Astrocyte of the cerebellum (primary cell): ENCODE results near the gene CTNNA2.

Source experiments
- DNase-seq: peaks from one replicate; pipeline ENCODE4 v3.0.0-alpha.2; 2011; ENCODE audit warnings: low read depth
- H3K4me3 ChIP-seq: 2 replicates; pipeline ENCODE4 v1.5.1; 2011; ENCODE audit warnings: mild to moderate bottlenecking, low read depth, low read length, moderate library complexity
- CTCF ChIP-seq: IDR thresholded peaks from 2 replicates; pipeline ENCODE4 v1.5.1; 2012; ENCODE audit warnings: low read length, low read depth, moderate library complexity, mild to moderate bottlenecking; ENCODE audit errors: missing control alignments
- in situ Hi-C: cut with HindIII; loops from 2 replicates; pipeline ENCODE4 v1.10.0; 2017; ENCODE audit warnings: low sequenced_read_pairs

CTNNA2 gene

GRCh38 chr2:80438686-80439085, 925.8 kb downstream of the CTNNA2 start:
- in situ Hi-C loops = no loop called here
- TF ChIP-seq CTCF = no peak
- no peak for DNase-seq
- no peak overlapping the region for H3K4me3 ChIP-seq

- no peak for TF ChIP-seq CTCF
- no peak overlapping the region for H3K4me3 ChIP-seq
- DNase-seq = no peak
- in situ Hi-C loops = no loop called here
Measured at GRCh38 chr2:80454628-80455027, 941.8 kb downstream of the CTNNA2 start.

- no peak for DNase-seq
- in situ Hi-C loops = no loop called here
- H3K4me3 ChIP-seq = no peak overlapping the region
- no peak for TF ChIP-seq CTCF
Measured at GRCh38 chr2:80459028-80459427, 946.2 kb downstream of the CTNNA2 start.

- H3K4me3 ChIP-seq = no peak overlapping the region
- in situ Hi-C loops = no loop called here
- DNase-seq = no peak
- no peak for TF ChIP-seq CTCF
Measured at GRCh38 chr2:80461505-80462197, 948.8 kb downstream of the CTNNA2 start.

- no peak overlapping the region for H3K4me3 ChIP-seq
- in situ Hi-C loops = no loop called here
- DNase-seq = no peak
- no peak for TF ChIP-seq CTCF
Measured at GRCh38 chr2:80462654-80463053, 949.8 kb downstream of the CTNNA2 start.

GRCh38 chr2:80464275-80464674, 951.4 kb downstream of the CTNNA2 start:
- TF ChIP-seq CTCF = no peak
- no peak for DNase-seq
- no peak overlapping the region for H3K4me3 ChIP-seq
- in situ Hi-C loops = no loop called here

- TF ChIP-seq CTCF = no peak
- in situ Hi-C loops = no loop called here
- DNase-seq = no peak
- H3K4me3 ChIP-seq = no peak overlapping the region
Measured at GRCh38 chr2:80467262-80467811, 954.5 kb downstream of the CTNNA2 start.
